ENCODE measurements around the gene CD33.

Gene CD33
- 0 to 0.20 reads per million in 2 donors for total RNA-seq

DNA sequence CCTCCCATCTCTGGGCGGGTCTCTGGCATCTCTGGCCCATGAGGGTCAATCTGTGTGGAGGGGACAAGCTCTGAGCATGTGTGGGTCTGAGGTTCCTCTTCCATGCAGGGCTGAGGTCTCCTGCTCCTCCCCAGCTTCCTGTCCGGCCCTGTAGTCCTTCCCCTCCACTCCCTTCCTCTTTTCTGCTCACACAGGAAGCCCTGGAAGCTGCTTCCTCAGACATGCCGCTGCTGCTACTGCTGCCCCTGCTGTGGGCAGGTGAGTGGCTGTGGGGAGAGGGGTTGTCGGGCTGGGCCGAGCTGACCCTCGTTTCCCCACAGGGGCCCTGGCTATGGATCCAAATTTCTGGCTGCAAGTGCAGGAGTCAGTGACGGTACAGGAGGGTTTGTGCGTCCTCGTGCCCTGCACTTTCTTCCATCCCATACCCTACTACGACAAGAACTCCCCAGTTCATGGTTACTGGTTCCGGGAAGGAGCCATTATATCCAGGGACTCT lies at the start of gene CD33:
CD33 (plus strand) TSS at position 183 of the 496 bp plus-strand sequence; CDS start at position 222, 39 bp downstream.
- DNase-seq: peak in 1 of 5 experiments; percentile 51

DNA sequence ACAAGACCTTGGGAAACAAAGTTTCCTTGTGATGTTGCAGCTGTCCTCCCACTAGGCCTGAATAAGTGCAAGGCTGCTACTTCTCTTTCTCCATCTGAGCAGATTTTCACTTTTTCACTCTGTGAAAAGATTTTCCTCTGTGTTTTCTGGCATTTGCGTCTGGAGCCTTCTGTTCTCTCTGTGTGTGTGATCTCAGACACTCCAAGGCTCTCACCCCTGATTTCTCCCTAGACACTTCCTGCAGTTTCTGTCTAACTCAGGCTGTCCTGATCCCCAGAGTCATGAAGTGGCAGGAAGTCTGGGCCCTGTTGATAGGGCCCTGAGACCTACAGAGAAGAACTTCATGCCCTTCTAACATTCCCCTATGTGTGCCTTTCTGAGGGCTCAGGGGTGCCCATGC lies 45.6 kb upstream of the CD33 start:
- no peak for DNase-seq

DNA sequence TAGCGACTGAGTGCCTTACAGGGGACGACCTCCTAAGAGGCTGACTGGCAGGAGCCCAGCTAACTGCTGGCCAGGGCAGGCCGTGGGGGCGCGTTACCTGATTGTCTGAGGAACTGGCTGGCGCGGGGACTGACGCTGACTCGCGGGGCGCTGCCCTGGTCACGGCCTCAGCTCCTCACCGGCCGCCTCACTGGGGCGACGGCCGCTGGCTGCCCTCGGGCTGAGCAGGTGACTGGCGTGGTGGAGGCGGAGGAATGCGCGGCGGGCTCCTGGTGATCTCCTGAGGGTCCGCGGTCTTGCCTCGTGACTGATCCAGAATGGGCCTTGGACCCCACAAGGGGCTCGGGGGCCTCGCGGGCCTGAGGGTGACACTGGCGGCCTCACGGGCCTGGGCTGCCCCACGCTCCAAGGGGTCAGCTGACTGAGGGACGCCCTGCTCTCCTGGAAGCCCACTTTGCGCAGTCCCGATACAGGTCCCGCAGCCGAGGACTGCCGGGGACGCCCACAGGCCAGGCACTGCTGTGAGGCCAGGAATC lies 43.4 kb upstream of the CD33 start:
- DNase-seq: no peak

DNA sequence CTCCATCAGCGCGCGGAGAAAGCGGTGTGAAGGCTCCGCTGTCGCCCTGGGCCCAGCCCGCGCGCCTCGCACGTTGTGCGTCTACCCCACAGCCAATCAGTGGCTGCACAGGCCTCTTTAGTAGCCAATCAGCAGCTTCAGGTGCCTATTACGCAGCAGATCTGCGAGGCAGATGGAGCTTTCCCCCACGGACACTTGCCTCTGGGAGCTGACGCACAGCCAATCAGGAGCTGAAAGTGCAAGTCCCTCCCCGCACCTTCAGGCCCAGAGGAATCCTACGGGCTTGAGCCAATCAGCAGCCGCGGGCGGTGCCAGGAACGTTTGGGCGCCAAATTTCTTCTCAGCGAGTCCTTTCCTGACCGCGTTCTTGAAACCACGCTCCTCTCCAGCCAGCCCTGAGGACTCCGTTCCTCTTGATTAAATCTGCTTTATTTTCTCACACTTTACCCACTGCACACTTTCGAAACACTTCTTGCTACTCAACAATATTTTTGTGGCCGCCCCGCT lies 42.9 kb upstream of the CD33 start:
- peak in 1 of 5 experiments; percentile 62 for DNase-seq

- no peak for DNase-seq
Measured at GRCh38 chr19:51183629-51184028, 41.3 kb upstream of the CD33 start.

DNA sequence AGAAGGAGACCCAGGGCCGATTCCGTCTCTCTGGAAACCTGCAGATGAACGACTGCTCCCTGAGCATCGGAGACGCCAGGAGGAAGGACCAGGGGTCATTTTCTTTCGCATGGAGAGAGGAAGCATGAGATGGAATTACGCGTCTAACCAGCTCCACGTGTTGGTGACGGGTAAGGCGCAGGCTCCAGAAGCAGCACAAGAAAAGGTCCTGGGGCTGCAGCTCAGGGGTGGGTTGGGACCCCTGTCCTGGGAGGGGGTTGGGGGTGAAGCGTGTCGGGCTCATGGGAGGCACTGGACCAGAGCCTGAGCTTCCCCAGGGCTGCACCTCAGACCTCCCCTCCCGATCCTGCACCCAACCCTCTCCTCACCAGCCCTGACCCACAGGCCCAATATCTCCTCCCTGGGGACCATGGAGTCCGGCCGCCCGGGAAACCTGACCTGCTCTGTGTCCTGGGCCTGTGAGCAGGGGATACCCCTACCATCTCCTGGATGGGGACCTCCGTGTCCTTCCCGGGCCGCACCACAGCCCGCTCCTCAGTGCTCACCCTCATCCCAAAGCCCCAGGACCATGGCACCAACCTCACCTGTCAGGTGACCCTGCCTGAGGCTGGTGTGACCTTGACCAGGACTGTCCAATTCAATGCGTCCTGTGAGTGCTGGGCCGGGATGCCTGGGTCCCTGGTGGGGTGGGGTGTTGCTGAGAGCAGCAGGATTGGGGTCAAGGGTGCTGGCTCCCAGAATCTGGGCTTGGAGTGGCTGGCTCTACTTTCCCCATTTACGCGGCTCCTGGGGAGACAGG lies 39.6 kb upstream of the CD33 start:
- no peak for DNase-seq

GRCh38 chr19:51185868-51186215 lies 39.0 kb upstream of the CD33 start:
- no peak for DNase-seq

GRCh38 chr19:51186323-51186722 lies 38.6 kb upstream of the CD33 start:
- no peak for DNase-seq

DNA sequence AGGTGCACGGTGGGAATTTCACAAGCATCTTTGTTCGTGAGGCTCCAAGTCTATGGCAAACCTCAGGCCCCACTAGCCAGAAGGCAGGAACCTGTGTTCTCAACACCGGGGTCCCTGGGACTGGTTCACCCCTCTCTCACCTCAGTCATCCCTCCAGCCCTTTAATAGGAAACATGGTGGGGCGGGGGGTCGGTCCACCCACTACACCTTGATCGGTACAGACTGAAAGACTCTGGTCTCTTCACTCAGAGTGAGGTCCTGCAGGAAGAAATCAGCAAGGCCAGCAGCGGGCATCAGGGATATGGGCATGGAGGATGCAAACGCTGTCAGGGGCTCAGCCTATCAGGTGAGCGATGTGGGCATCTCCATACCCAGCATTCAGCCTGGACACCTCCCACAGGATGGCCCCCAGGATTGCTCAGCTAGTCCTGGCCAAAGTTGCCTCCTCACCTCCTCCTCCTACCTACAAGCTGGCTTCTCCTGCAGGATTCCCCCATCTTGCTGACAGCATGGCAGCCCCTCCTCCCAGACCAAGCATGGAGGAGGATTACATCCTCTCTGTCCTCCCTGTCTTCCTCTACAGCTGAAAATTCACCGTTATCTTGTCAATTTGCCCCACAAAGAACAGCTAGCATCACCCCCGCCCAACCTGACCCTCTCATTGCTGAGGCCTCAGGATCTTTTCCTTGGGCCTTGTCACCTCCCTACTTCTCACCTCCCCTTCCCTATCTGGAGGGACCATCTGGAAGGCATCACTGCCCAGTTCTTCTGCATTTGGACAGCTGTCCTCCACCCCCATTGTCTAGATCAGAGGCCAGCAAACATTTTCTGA lies 37.3 kb upstream of the CD33 start:
- DNase-seq: no peak

- no peak for DNase-seq
Measured at GRCh38 chr19:51188227-51188559, 36.7 kb upstream of the CD33 start.

- no peak for DNase-seq
Measured at GRCh38 chr19:51192689-51193088, 32.2 kb upstream of the CD33 start.

GRCh38 chr19:51194527-51195315 lies 30.2 kb upstream of the CD33 start:
- peak in 1 of 5 experiments; percentile 72 for DNase-seq

DNA sequence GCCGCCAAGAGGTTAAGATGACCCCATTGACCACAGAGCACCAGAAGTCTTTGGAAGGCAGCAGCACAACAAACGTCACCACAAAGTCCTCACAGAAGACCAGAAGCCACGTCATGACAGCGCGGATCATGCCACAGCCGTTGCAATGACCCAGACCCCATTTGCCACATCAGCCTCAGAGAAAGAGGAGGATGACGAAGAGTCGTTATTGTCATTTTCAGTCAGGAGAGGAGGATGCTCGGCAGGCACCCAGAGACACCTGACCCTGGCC lies 29.6 kb upstream of the CD33 start:
- DNase-seq: no peak

DNA sequence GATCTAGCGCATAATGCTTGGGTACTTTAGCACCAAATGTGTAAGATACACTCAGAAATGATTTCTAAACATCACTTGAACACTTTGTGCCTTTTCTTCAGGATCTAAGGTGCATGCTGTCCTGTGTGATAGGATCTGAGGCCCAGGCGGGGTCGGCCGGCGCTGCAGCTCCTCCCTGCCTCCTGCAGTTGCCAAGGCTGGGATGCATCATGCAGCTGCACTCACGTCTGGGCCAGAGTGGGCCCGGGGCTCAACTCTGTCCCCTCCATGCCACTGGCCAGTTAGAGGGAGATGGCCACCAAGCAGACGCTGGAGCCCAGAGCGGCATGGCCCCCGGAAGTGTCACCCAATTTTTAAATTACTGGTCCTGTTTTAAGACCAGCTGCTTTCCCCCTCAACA lies 29.3 kb upstream of the CD33 start:
- no peak for DNase-seq

GRCh38 chr19:51196181-51196580 lies 28.7 kb upstream of the CD33 start:
- peak in 1 of 5 experiments; percentile 59 for DNase-seq

- DNase-seq: no peak
Measured at GRCh38 chr19:51198641-51199040, 26.2 kb upstream of the CD33 start.

DNA sequence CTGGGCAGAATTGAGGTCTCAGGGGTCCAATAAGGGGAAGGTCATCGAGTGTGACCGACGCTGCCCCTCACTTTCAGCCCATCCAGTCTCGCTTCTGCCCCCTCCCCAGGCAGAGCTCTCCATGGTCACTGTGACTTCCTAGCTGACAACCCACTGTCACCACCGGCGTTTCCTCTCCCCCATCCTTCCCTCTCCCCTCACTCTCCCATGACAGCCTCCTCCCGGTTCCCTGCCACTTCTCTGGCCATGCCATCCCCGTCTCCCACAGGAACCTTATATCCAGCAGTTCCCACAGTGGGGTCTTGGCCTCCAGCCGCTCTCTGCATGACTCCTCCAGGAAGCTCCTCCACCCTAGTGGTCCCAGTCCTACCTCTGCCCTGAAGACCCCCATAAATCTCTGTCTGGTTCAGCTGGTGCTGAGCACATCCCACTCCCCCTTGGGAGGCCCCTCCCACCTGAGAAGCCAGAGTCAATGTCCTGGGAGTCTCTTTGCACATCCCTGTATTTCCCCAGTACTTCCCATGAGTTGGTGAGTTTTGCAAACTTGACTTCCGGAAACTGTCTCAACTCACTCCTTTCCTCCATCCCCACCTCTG lies 24.7 kb upstream of the CD33 start:
- no peak for DNase-seq

- DNase-seq: no peak
Measured at GRCh38 chr19:51201712-51202111, 23.2 kb upstream of the CD33 start.

DNA sequence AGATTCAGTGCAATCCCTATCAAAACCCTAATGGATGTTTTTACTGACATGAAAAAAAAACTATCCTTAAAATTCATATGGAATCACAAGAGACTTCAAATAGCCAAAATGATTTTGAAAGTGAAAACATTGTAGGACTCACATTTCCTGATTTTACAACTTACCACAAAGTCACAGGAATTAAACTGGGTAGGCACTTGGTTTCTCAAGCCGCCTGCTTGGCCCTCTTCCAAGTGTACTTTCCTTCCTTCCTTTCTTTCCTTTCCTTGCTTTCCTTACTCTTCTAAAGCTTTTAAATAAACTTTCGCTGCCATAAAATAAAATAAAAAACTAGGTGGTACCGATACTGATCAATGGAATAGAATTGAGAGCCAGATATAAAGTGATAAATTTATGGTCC lies 21.0 kb upstream of the CD33 start:
- DNase-seq: no peak

- no peak for DNase-seq
Measured at GRCh38 chr19:51204321-51204720, 20.6 kb upstream of the CD33 start.

GRCh38 chr19:51207747-51208146 lies 17.1 kb upstream of the CD33 start:
- DNase-seq: peak in 1 of 5 experiments; percentile 54

GRCh38 chr19:51210191-51210784 lies 14.6 kb upstream of the CD33 start:
- DNase-seq: no peak
